GM15510 (cell line): ENCODE data around the gene CASZ1.

Source experiments
- POLR2A ChIP-seq: IDR thresholded peaks from 3 replicates; pipeline ENCODE4 v1.6.1; 2011; ENCODE audit warnings: borderline replicate concordance; ENCODE audit not compliant: insufficient read length; ENCODE audit errors: extremely low read depth

CASZ1 gene

GRCh38 chr1:10712568-10713362, 83.7 kb downstream of the CASZ1 start:
- no peak for TF ChIP-seq POLR2A

GRCh38 chr1:10710489-10710888, 86.0 kb downstream of the CASZ1 start:
- TF ChIP-seq POLR2A: no peak

GRCh38 chr1:10709646-10710045, 86.8 kb downstream of the CASZ1 start:
- TF ChIP-seq POLR2A: no peak

- TF ChIP-seq POLR2A: no peak
Measured at GRCh38 chr1:10709165-10709564, 87.3 kb downstream of the CASZ1 start.

- TF ChIP-seq POLR2A: no peak
Measured at GRCh38 chr1:10708757-10709156, 87.7 kb downstream of the CASZ1 start.

- no peak for TF ChIP-seq POLR2A
Measured at GRCh38 chr1:10707208-10707607, 89.2 kb downstream of the CASZ1 start.

- no peak for TF ChIP-seq POLR2A
Measured at GRCh38 chr1:10706376-10706913, 90.0 kb downstream of the CASZ1 start.

- TF ChIP-seq POLR2A: no peak
Measured at GRCh38 chr1:10705953-10706352, 90.5 kb downstream of the CASZ1 start.

GRCh38 chr1:10704368-10704882, 92.0 kb downstream of the CASZ1 start:
- TF ChIP-seq POLR2A: no peak

- no peak for TF ChIP-seq POLR2A
Measured at GRCh38 chr1:10703702-10704101, 92.7 kb downstream of the CASZ1 start.

- no peak for TF ChIP-seq POLR2A
Measured at GRCh38 chr1:10701145-10701544, 95.3 kb downstream of the CASZ1 start.

- no peak for TF ChIP-seq POLR2A
Measured at GRCh38 chr1:10699470-10699835, 97.0 kb downstream of the CASZ1 start.

- no peak for TF ChIP-seq POLR2A
Measured at GRCh38 chr1:10698726-10699469, 97.5 kb downstream of the CASZ1 start.

GRCh38 chr1:10697621-10698160, 98.8 kb downstream of the CASZ1 start:
- TF ChIP-seq POLR2A: no peak

- no peak for TF ChIP-seq POLR2A
Measured at GRCh38 chr1:10696977-10697376, 99.5 kb downstream of the CASZ1 start.
